CD8-positive, alpha-beta memory T cell (primary cell): ENCODE results near the gene SOX6. TPM values are rescaled to one million over a fixed set of nuclear protein-coding genes. Genes with fewer than 3 reads are reported as not detected.

ENCODE experiments used
- CTCF ChIA-PET: fragments of 350-600 bp; sonication (Branson Sonifier 250); formaldehyde crosslinking; loops from one replicate; lab custom pipeline; 2021; ENCODE audit warnings: antibody characterized with exemption; lab: Charles Lee
- POLR2A ChIA-PET: fragments of 350-600 bp; sonication (Branson Sonifier 250); formaldehyde crosslinking; loops from one replicate; lab custom pipeline; 2021; ENCODE audit warnings: antibody characterized with exemption; lab: Charles Lee
- DNase-seq, 5 donors: peaks; one replicate each; pipeline versions ENCODE4 v3.0.0 to v3.0.0-alpha.2; 2020 to 2022; ENCODE audit warnings: mixed read lengths in 1 of 5
- H3K27ac ChIP-seq: one replicate; pipeline ENCODE4 v1.7.0; 2013; ENCODE audit warnings: low read depth, mild to moderate bottlenecking, low read length, moderate library complexity
- H3K27me3 ChIP-seq: 2 replicates; pipeline ENCODE4 v1.7.0; 2013; ENCODE audit warnings: low read length, mild to moderate bottlenecking; ENCODE audit not compliant: insufficient read depth, poor library complexity, severe bottlenecking
- H3K36me3 ChIP-seq: 2 replicates; pipeline ENCODE4 v1.7.0; 2013; ENCODE audit warnings: mild to moderate bottlenecking, low read length, moderate library complexity; ENCODE audit not compliant: insufficient read depth
- H3K4me1 ChIP-seq: 2 replicates; pipeline ENCODE4 v1.7.0; 2013; ENCODE audit warnings: mild to moderate bottlenecking, low read length, moderate library complexity; ENCODE audit not compliant: insufficient read depth
- H3K4me3 ChIP-seq: 2 replicates; pipeline ENCODE4 v1.7.0; 2013; ENCODE audit warnings: mild to moderate bottlenecking, low read length
- H3K9me3 ChIP-seq: 2 replicates; pipeline ENCODE4 v1.7.0; 2013; ENCODE audit warnings: mild to moderate bottlenecking, low read length
- H3K27ac Mint-ChIP-seq, 8 donors: one replicate each; pipeline ENCODE4 v1.8.0; 2020 to 2021; ENCODE audit warnings: mixed read lengths in 8 of 8, mild to moderate bottlenecking in 6 of 8, inconsistent platforms in 3 of 8, moderate library complexity in 3 of 8
- H3K27me3 Mint-ChIP-seq, 2 donors: one replicate each; pipeline ENCODE4 v1.8.0; 2020 to 2021; ENCODE audit warnings: mixed read lengths in 2 of 2, mild to moderate bottlenecking in 1 of 2, moderate library complexity in 1 of 2
- H3K36me3 Mint-ChIP-seq, 3 donors: one replicate each; pipeline ENCODE4 v1.8.0; 2020 to 2021; ENCODE audit warnings: mixed read lengths in 3 of 3, inconsistent platforms in 1 of 3, mild to moderate bottlenecking in 1 of 3
- H3K4me1 Mint-ChIP-seq, 3 donors: one replicate each; pipeline ENCODE4 v1.8.0; 2020 to 2021; ENCODE audit warnings: mixed read lengths in 3 of 3, inconsistent platforms in 1 of 3, mild to moderate bottlenecking in 1 of 3
- H3K4me3 Mint-ChIP-seq, 7 donors: one replicate each; pipeline ENCODE4 v1.8.0; 2020 to 2021; ENCODE audit warnings: mixed read lengths in 7 of 7, mild to moderate bottlenecking in 6 of 7, moderate library complexity in 4 of 7, inconsistent platforms in 2 of 7
- H3K9me3 Mint-ChIP-seq, 5 donors: one replicate each; pipeline ENCODE4 v1.8.0; 2020 to 2022; ENCODE audit warnings: mixed read lengths in 5 of 5, mild to moderate bottlenecking in 3 of 5, moderate library complexity in 2 of 5, inconsistent platforms in 1 of 5
- polyA plus RNA-seq: library from polyadenylated mRNA; unstranded; fragments of 300-500 nt; fragmentation: Illumina TruSeq; gene quantifications from one replicate; pipeline ENCODE4 v1.2.3, GENCODE V29; 2021
- total RNA-seq, 2 experiments: library from RNA; stranded (reverse); gene quantifications; one replicate each; pipeline ENCODE4 v1.2.3, GENCODE V29; 2021

The SOX6 gene
- total and polyA plus RNA-seq, 3 experiments from 2014 or later = not detected

GRCh38 chr11:15920856-15921629, 435.3 kb downstream of the SOX6 start:
- no peak overlapping the region for H3K4me3 Mint-ChIP-seq

GRCh38 chr11:15918674-15919073, 437.7 kb downstream of the SOX6 start:
- no peak overlapping the region for H3K27ac Mint-ChIP-seq
- H3K4me1 Mint-ChIP-seq = no peaks in the 10 kb centered on the region
- Histone ChIP-seq H3K27ac (no peak overlapping the region), H3K9me3 (no peaks in the 10 kb centered on the region), H3K36me3 (no peaks in the 10 kb centered on the region), H3K4me3 (no peak overlapping the region), H3K4me1 (no peaks in the 10 kb centered on the region), H3K27me3 (no peaks in the 10 kb centered on the region)
- ChIA-PET POLR2A (no interaction called here), CTCF (no interaction called here)
- no peaks in the 10 kb centered on the region for H3K36me3 Mint-ChIP-seq
- no peak overlapping the region for H3K4me3 Mint-ChIP-seq
- DNase-seq = no peak
- H3K9me3 Mint-ChIP-seq = peaks cover 0 to 9% (median 5%) of the 10 kb centered on the region in 5 donors
- peaks cover 0 to 6% of the 10 kb centered on the region in 2 donors for H3K27me3 Mint-ChIP-seq

More at GRCh38 chr11:15920856-15921629, 435.3 kb downstream of the SOX6 start:
- Mint-ChIP-seq H3K4me1 (no peaks in the 10 kb centered on the region), H3K27ac (no peak overlapping the region), H3K27me3 (peaks cover 0 to 8% of the 10 kb centered on the region in 2 donors), H3K36me3 (no peaks in the 10 kb centered on the region), H3K9me3 (peaks cover 4 to 9% (median 5%) of the 10 kb centered on the region in 5 donors)
- Histone ChIP-seq H3K4me1 (no peaks in the 10 kb centered on the region), H3K4me3 (no peak overlapping the region), H3K36me3 (no peaks in the 10 kb centered on the region), H3K9me3 (no peaks in the 10 kb centered on the region), H3K27me3 (no peaks in the 10 kb centered on the region), H3K27ac (no peak overlapping the region)
- DNase-seq = no peak
- ChIA-PET POLR2A (no interaction called here), CTCF (no interaction called here)

GRCh38 chr11:15918212-15918611, 438.1 kb downstream of the SOX6 start:
- H3K36me3 Mint-ChIP-seq = no peaks in the 10 kb centered on the region
- H3K27me3 Mint-ChIP-seq = peaks cover 0 to 5% of the 10 kb centered on the region in 2 donors
- Histone ChIP-seq H3K4me3 (no peak overlapping the region), H3K27ac (no peak overlapping the region), H3K36me3 (no peaks in the 10 kb centered on the region), H3K4me1 (no peaks in the 10 kb centered on the region), H3K9me3 (no peaks in the 10 kb centered on the region), H3K27me3 (no peaks in the 10 kb centered on the region)
- no peak overlapping the region for H3K27ac Mint-ChIP-seq
- no peak for DNase-seq
- H3K4me1 Mint-ChIP-seq = no peaks in the 10 kb centered on the region
- ChIA-PET CTCF (interaction anchor here (1.0 kb wide), 1 partner anchor 12 kb away, joined by 3 read pairs; no protein-coding TSS in a partner anchor), POLR2A (no interaction called here)
- H3K4me3 Mint-ChIP-seq = no peak overlapping the region
- peaks cover 0 to 8% (median 4%) of the 10 kb centered on the region in 5 donors for H3K9me3 Mint-ChIP-seq
